Measurements from ENCODE around the gene SFXN5. TPM values are rescaled to one million over a fixed set of nuclear protein-coding genes. Genes with fewer than 3 reads are reported as not detected.
A peak's percentile ranks its signal among the peaks of the same experiment; 100 is the strongest.

SFXN5 gene
- total and polyA plus RNA-seq, 2 of the 4 experiments (the other 2 are of a cell fraction): 8.6 to 17.0 TPM

DNA sequence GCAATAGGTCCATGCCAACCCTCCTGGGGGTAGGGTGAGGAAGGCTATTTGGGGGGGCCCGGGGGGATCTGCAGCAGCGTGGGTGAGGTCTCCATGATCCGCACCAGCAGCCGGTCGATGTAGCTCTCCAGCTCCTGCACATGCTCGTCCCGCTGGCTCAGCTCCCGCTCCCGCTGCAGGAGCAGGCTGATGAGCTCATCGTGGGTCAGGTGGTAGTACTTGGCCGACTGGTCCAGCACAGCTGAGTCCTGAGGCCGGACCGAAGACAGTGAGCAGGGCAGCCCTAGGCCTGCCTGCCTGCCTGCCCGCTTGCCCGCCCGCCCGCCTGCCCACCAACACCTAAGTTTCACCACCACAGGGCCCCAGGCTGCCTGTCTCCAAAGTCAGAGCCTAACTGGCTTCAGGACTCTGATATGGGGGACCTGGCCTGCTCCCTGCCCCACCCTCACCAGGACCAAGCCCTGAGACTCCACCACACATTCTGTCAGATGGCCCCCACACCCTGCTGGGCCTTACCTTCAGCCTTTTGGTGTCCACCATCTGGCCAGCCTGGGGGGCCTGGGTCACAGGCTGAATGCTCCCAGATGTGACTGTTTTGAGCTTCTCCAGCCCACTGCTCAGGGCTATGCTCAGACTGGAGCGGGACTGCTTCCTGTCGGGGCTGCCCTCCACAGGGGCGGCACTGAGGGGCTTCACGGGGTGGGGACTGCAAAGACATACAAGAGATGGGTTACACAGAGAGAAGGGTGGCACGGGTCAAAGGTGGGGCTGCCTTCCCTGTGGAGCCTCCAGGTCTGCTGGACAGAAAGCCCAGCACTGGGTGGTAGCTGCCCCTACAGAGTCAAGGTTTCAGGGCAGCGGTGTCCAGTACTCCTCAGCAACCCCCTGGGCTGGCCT, 4.2 kb upstream of the SFXN5 start:
- dilution Hi-C loops (cut with HindIII; ENCODE audit: low sequenced_read_pairs, unreplicated experiment) (no loop called here), intact Hi-C loops (cut with micrococcal nuclease) (no loop called here), in situ Hi-C loops (cut with MboI; ENCODE audit: low sequenced_read_pairs) (no loop called here)
- no peak for TF ChIP-seq SMC3 (IDR thresholded peaks at IDR 0.05; ENCODE audit: low read depth, low read length)
- no peak for TF ChIP-seq RCOR1 (IDR thresholded peaks at IDR 0.05; ENCODE audit: insufficient replicate concordance, low read length)
- no peak for TF ChIP-seq POLR2A (IDR thresholded peaks at IDR 0.05; ENCODE audit: low read depth, low read length)
- TF ChIP-seq RAD21 (IDR thresholded peaks at IDR 0.05; ENCODE audit: low read length): no peak
- TF ChIP-seq CHD1 (IDR thresholded peaks at IDR 0.05; ENCODE audit: low read depth, low read length): no peak
- TF ChIP-seq BHLHE40 (IDR thresholded peaks at IDR 0.05; ENCODE audit: low read depth, low read length): no peak
- no peak for TF ChIP-seq MXI1 (IDR thresholded peaks at IDR 0.05; ENCODE audit: borderline replicate concordance, low read depth, low read length)
- no peak for TF ChIP-seq RFX5 (IDR thresholded peaks at IDR 0.05; ENCODE audit: low read depth, low read length)
- H3K4me3 ChIP-seq (ENCODE audit: insufficient read depth, low read depth, low read length): no peak overlapping the region
- H2BK5ac ChIP-seq (ENCODE audit: low read depth, low read length, poor library complexity, severe bottlenecking): no peak overlapping the region
- no peaks in the 10 kb centered on the region for H3K27me3 ChIP-seq (ENCODE audit: control insufficient read depth, insufficient read depth, low read length)
- CTCF ChIA-PET: no interaction called here
- peaks cover 14 to 33% of the 10 kb centered on the region in 2 experiments for H3K79me1 ChIP-seq (ENCODE audit: low read depth in 1 of 2, low read length in 2 of 2)
- H3K4me1 ChIP-seq (ENCODE audit: control insufficient read depth, insufficient read depth, low read length): peaks cover 4% of the 10 kb centered on the region; the same call in 1 of the 2 replicates
- no peak overlapping the region for H2AK9ac ChIP-seq (replicated peaks; ENCODE audit: low read depth, low read length, poor library complexity)
- no peak overlapping the region for H3K18ac ChIP-seq (ENCODE audit: low read depth, low read length)
- POLR2A ChIA-PET (ENCODE audit: unreplicated experiment): no interaction called here
- no peak overlapping the region for H3K9ac ChIP-seq (ENCODE audit: low read depth, low read length)
- H2BK120ac ChIP-seq (ENCODE audit: low read depth, low read length): no peak overlapping the region
- no peak overlapping the region for H3K4ac ChIP-seq (ENCODE audit: low read depth, low read length)
- H3K4me2 ChIP-seq (ENCODE audit: low read depth, low read length): no peak overlapping the region
- BruUV-seq (replicated peaks): no TSS peak
- no peak overlapping the region for H3K14ac ChIP-seq (replicated peaks; ENCODE audit: low read depth, low read length)
- H4K8ac ChIP-seq (ENCODE audit: low read depth in 2 of 2, low read length in 2 of 2): no peak overlapping the region
- H3K9me3 ChIP-seq (ENCODE audit: control insufficient read depth, insufficient read depth, low read length): no peaks in the 10 kb centered on the region
- H3K36me3 ChIP-seq (ENCODE audit: control insufficient read depth, insufficient read depth, low read length): peaks cover 44% of the 10 kb centered on the region
- 92% methylated on average over 17 of the region's 23 CpGs; no CpG with 5 or more reads in 1 of the 2 experiments for WGBS, 2 experiments (ENCODE audit: extremely low coverage in 2 of 2, insufficient read length in 1 of 2)
- no peak overlapping the region for H2BK20ac ChIP-seq (ENCODE audit: low read depth, low read length)
- peaks cover 24% of the 10 kb centered on the region for H4K20me1 ChIP-seq (ENCODE audit: insufficient read depth, low read length)
- no peak overlapping the region for H2AK5ac ChIP-seq (ENCODE audit: low read depth, low read length)
- no peak overlapping the region for H3K23ac ChIP-seq (ENCODE audit: low read depth, low read length)
- no peak overlapping the region for H4K5ac ChIP-seq (ENCODE audit: low read depth, low read length)
- no peak overlapping the region for H2BK15ac ChIP-seq (ENCODE audit: low read depth, low read length)
- no peak overlapping the region for H2AFZ ChIP-seq (replicated peaks; ENCODE audit: low read length, poor library complexity)
- no peak for ATAC-seq (ENCODE audit: low read depth)
- H3K27ac ChIP-seq (ENCODE audit: insufficient read depth, low read length): no peak overlapping the region
- H3K9me1 ChIP-seq (ENCODE audit: insufficient read depth, low read length): no peaks in the 10 kb centered on the region
- peak; percentile 46 for DNase-seq
- H3K56ac ChIP-seq (ENCODE audit: extremely low read depth, insufficient read depth, low read length): no peak overlapping the region
- no peak overlapping the region for H4K91ac ChIP-seq (ENCODE audit: insufficient read depth, low read depth, low read length)

Data from IMR-90 (cell line).